K562 (cell line): ENCODE data around the gene GRXCR1. TPM values are rescaled to one million over a fixed set of nuclear protein-coding genes. Genes with fewer than 3 reads are reported as not detected.

Experiments used
- ATAC-seq: fragments of 200-7000 bp; cut with Tn5 transposase; 3 replicates; pipeline ENCODE4 v1.9.1; 2020; ENCODE audit warnings: moderate library complexity
- BruUV-seq: library from RNA; stranded (reverse); fragments of 400-500 nt; replicated peaks from 2 replicates; lab custom pipeline; 2021; lab: Mats Ljungman, UMichigan
- CTCF ChIA-PET: fragments of 300-600 bp; formaldehyde crosslinking; extraction: SDS; loops from one replicate; lab custom pipeline; 2021; ENCODE audit warnings: low intra/inter-chr PET ratio; lab: Yijun Ruan, JAX
- POLR2A ChIA-PET: fragments of 300-600, 350-650 bp; sonication (Branson Sonifier 250); formaldehyde crosslinking; extraction: SDS; loops from one replicate; lab custom pipeline; 2021; ENCODE audit warnings: antibody characterized with exemption, inconsistent platforms; lab: Yijun Ruan, JAX
- DNase-seq, 4 experiments: peaks; one replicate each; pipeline versions ENCODE4 v3.0.0 to v3.0.0-alpha.2; 2011 to 2018; ENCODE audit warnings: low spot score in 3 of 4, mixed read lengths in 3 of 4; ENCODE audit errors: extremely low read depth in 1 of 4
- FAIRE-seq: peaks from 2 replicates; lab custom pipeline; 2011; peaks lifted over from hg19 to GRCh38; lab: Jason Lieb, UNC
- H2AFZ ChIP-seq: 2 replicates; pipeline ENCODE4 v1.6.0; 2011; ENCODE audit warnings: low read depth, low read length, control low read depth, inconsistent platforms
- H3K27ac ChIP-seq: fragments of 200-600 bp; 3 replicates; pipeline ENCODE4 v1.8.0; 2011; ENCODE audit warnings: low read depth, mild to moderate bottlenecking, control low read depth, inconsistent platforms, low read length, moderate library complexity, mixed read lengths; ENCODE audit errors: extremely low read depth
- H3K27me3 ChIP-seq, 2 experiments: fragments of 300-600 bp in 1 of 2; 2 replicates in 1 of 2; 3 replicates in 1 of 2; pipeline versions ENCODE4 v1.6.0 to v1.8.0; 2011; ENCODE audit warnings: inconsistent platforms in 2 of 2, low read length in 2 of 2, mild to moderate bottlenecking in 1 of 2, mixed read lengths in 1 of 2, moderate library complexity in 1 of 2; ENCODE audit not compliant: control insufficient read depth in 2 of 2, insufficient read depth in 2 of 2
- H3K36me3 ChIP-seq: fragments of 300-600 bp; 3 replicates; pipeline ENCODE4 v1.8.0; 2011; ENCODE audit warnings: mild to moderate bottlenecking, low read length, inconsistent platforms; ENCODE audit not compliant: control insufficient read depth, insufficient read depth
- H3K4me1 ChIP-seq, 2 experiments: fragments of 200-600 bp in 1 of 2; replicated peaks in 1 of 2; 2 replicates in 1 of 2; 3 replicates in 1 of 2; pipeline versions ENCODE4 v1.5.1 to v1.8.0; 2011; ENCODE audit warnings: inconsistent platforms in 2 of 2, low read length in 2 of 2, mild to moderate bottlenecking in 1 of 2, mixed read lengths in 1 of 2, moderate library complexity in 1 of 2; ENCODE audit not compliant: control insufficient read depth in 2 of 2, insufficient read depth in 2 of 2
- H3K4me2 ChIP-seq: 2 replicates; pipeline ENCODE4 v1.6.1; 2011; ENCODE audit warnings: low read length, control low read depth, inconsistent platforms, mixed read lengths; ENCODE audit not compliant: insufficient read depth
- H3K4me3 ChIP-seq: fragments of 200-600 bp; sonication (generic), shearing (Covaris generic); 2 replicates; pipeline ENCODE4 v1.5.1; 2016; ENCODE audit warnings: control low read depth, inconsistent platforms
- H3K79me2 ChIP-seq: fragments of 200-600 bp; 3 replicates; pipeline ENCODE4 v1.8.0; 2011; ENCODE audit warnings: low read length, inconsistent platforms; ENCODE audit not compliant: control insufficient read depth, insufficient read depth
- H3K9ac ChIP-seq, 2 experiments: 2 replicates each; pipeline versions ENCODE4 v1.6.0 to v1.6.1; 2011; ENCODE audit warnings: low read depth in 2 of 2, low read length in 2 of 2, control low read depth in 1 of 2, inconsistent platforms in 1 of 2, mild to moderate bottlenecking in 1 of 2, mixed read lengths in 1 of 2; ENCODE audit not compliant: insufficient read depth in 1 of 2
- H3K9me1 ChIP-seq: one replicate; pipeline ENCODE4 v1.6.0; 2011; ENCODE audit warnings: inconsistent platforms, mild to moderate bottlenecking, low read length, moderate library complexity; ENCODE audit not compliant: control insufficient read depth, insufficient read depth
- H3K9me3 ChIP-seq: replicated peaks from 2 replicates; pipeline ENCODE4 v1.5.1; 2011; ENCODE audit warnings: low read depth, low read length, inconsistent platforms; ENCODE audit not compliant: control insufficient read depth, insufficient read depth
- H4K20me1 ChIP-seq: replicated peaks from 2 replicates; pipeline ENCODE4 v1.6.1; 2011; ENCODE audit warnings: low read length, inconsistent platforms, mixed read lengths; ENCODE audit not compliant: control insufficient read depth, insufficient read depth
- BRD9 ChIP-seq: fragments of 450-650 bp; IDR thresholded peaks from 2 replicates; pipeline ENCODE4 v1.6.1; 2018; ENCODE audit warnings: low read depth; ENCODE audit not compliant: partially characterized antibody
- CREB3L1 ChIP-seq: fragments of 450-650 bp; IDR thresholded peaks from 2 replicates; pipeline ENCODE4 v1.6.1; 2014; ENCODE audit warnings: low read depth, mild to moderate bottlenecking, moderate library complexity, borderline replicate concordance
- ETS1 ChIP-seq: conservative IDR thresholded peaks from 2 replicates; pipeline ENCODE4 v1.6.1; 2011; ENCODE audit warnings: low read depth, mild to moderate bottlenecking, low read length; ENCODE audit not compliant: control insufficient read depth
- GABPA ChIP-seq: fragments of 200-800 bp; sonication (Bioruptor generic); conservative IDR thresholded peaks from 2 replicates; pipeline ENCODE4 v1.6.1; 2016; ENCODE audit warnings: low read depth, missing genetic modification characterization, missing compliant biosample characterization
- GATAD2A ChIP-seq: fragments of 450-650 bp; IDR thresholded peaks from 2 replicates; pipeline ENCODE4 v1.6.1; 2017
- NRF1 ChIP-seq, 2 experiments: fragments of 450-650 bp; IDR thresholded peaks in 1 of 2; conservative IDR thresholded peaks in 1 of 2; 2 replicates each; pipeline ENCODE4 v1.6.1; 2014; ENCODE audit warnings: mild to moderate bottlenecking in 2 of 2
- PCBP1 ChIP-seq: fragments of 200-400 bp; formaldehyde crosslinking; IDR thresholded peaks from 2 replicates; pipeline ENCODE4 v1.6.1; 2018; ENCODE audit warnings: mild to moderate bottlenecking, low read depth, low read length; ENCODE audit not compliant: poor library complexity, severe bottlenecking
- PTRF ChIP-seq: fragments of 450-650 bp; IDR thresholded peaks from 2 replicates; pipeline ENCODE4 v1.6.1; 2016; ENCODE audit warnings: mild to moderate bottlenecking, missing genetic modification characterization, missing compliant biosample characterization
- SLC30A9 ChIP-seq: fragments of 250-450 bp; sonication (Bioruptor Pico); IDR thresholded peaks from 2 replicates; pipeline ENCODE4 v1.8.0; 2022; ENCODE audit warnings: mild to moderate bottlenecking, moderate library complexity
- ZBTB12 ChIP-seq: fragments of 250-450 bp; sonication (Bioruptor Pico); IDR thresholded peaks from 2 replicates; pipeline ENCODE4 v1.4.0; 2020
- ZBTB17 ChIP-seq: fragments of 450-650 bp; formaldehyde crosslinking; IDR thresholded peaks from 2 replicates; pipeline ENCODE4 v1.4.0; 2020; ENCODE audit warnings: mild to moderate bottlenecking
- ZKSCAN1 ChIP-seq: fragments of 150-350 bp; IDR thresholded peaks from 2 replicates; pipeline ENCODE4 v1.6.1; 2016; ENCODE audit warnings: low read depth, low read length
- WGBS: fragments of 100-300 bp; shearing (Covaris generic); methylation state at CpG from one replicate; pipeline ENCODE4 v1.1.6; 2016; ENCODE audit warnings: low coverage, mixed read lengths; ENCODE audit not compliant: insufficient coverage; ENCODE audit errors: missing lambda C conversion rate; 5-methylcytosine and 5-hydroxymethylcytosine counted together
- in situ Hi-C: fragments of 300-500 bp; cut with MboI; formaldehyde crosslinking; loops from 4 replicates; pipeline ENCODE4 v1.15.0; 2018; ENCODE audit warnings: inconsistent platforms, mixed read lengths
- intact Hi-C: fragments of 100-400 bp; cut with micrococcal nuclease; formaldehyde crosslinking; loops from 2 replicates; pipeline ENCODE4 v1.14.2; 2022
- polyA plus RNA-seq, 8 experiments: library from polyadenylated mRNA; depleted of rRNA in 4 of 8; stranded (reverse) in 5 of 8; unstranded in 3 of 8; fragments of >200 nt; fragmentation: Nextera tagmentation in 2 of 8; fragmentation: Illumina TruSeq in 1 of 8; extraction: Ambion mirVana in 2 of 8; extraction: Trizol in 1 of 8; gene quantifications; 2 replicates each; pipeline versions ENCODE4 v1.2.1 to v1.2.3, GENCODE V29; 2011 to 2014; ENCODE audit warnings: inconsistent platforms in 1 of 8, missing spikeins in 1 of 8
- total RNA-seq, 7 experiments: library from RNA; depleted of rRNA in 6 of 7; stranded (reverse); fragments of >200 nt in 6 of 7; fragmentation: Illumina TruSeq in 2 of 7; extraction: Trizol in 2 of 7; gene quantifications; 2 replicates each; pipeline versions ENCODE4 v1.2.1 to v1.2.3, GENCODE V29; 2011 to 2021; ENCODE audit warnings: low replicate concordance in 1 of 7

The GRXCR1 gene
- total and polyA plus RNA-seq, 9 of the 15 experiments (the other 6 are each of a cell fraction or from before 2014, with no cell fraction given) = not detected

- no peak for TF ChIP-seq GABPA
- TF ChIP-seq ETS1 = no peak
- TF ChIP-seq ZBTB17 (CRISPR knock-in tag) = no peak
Measured at GRCh38 chr4:43066415-43066814, 173.9 kb downstream of the GRXCR1 start (continued).

GRCh38 chr4:43071069-43071468 is 178.6 kb downstream of the GRXCR1 start:
- Histone ChIP-seq H2AFZ (no peak overlapping the region), H3K4me1 (no peaks in the 10 kb centered on the region), H3K4me2 (no peak overlapping the region), H3K9me3 (no peaks in the 10 kb centered on the region), H3K27me3 (no peaks in the 10 kb centered on the region), H3K36me3 (no peaks in the 10 kb centered on the region), H4K20me1 (no peaks in the 10 kb centered on the region), H3K79me2 (no peaks in the 10 kb centered on the region), H3K4me3 (no peak overlapping the region), H3K9ac (no peak overlapping the region), H3K27ac (no peak overlapping the region), H3K9me1 (no peaks in the 10 kb centered on the region)
- no TSS peak for BruUV-seq
- TF ChIP-seq GATAD2A (no peak), ZBTB12 (CRISPR knock-in tag) (no peak), PTRF (tag) (no peak), PCBP1 (no peak), BRD9 (no peak), CREB3L1 (no peak), NRF1 (conservative IDR thresholded peaks at IDR 0.05 in 1 of 2, IDR thresholded peaks at IDR 0.05 in 1 of 2) (no peak), ZKSCAN1 (no peak), SLC30A9 (no peak)
- ChIA-PET CTCF (no interaction called here), POLR2A (no interaction called here)
- no peak for ATAC-seq
- no peak for FAIRE-seq
- DNase-seq = no peak
- WGBS = 2% methylated on average over 6 of the region's 6 CpGs
- intact Hi-C loops (no loop called here), in situ Hi-C loops (no loop called here)
